ENCODE measurements around the gene U2AF1L4.

The U2AF1L4 gene, protein sequence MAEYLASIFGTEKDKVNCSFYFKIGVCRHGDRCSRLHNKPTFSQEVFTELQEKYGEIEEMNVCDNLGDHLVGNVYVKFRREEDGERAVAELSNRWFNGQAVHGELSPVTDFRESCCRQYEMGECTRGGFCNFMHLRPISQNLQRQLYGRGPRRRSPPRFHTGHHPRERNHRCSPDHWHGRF

DNA sequence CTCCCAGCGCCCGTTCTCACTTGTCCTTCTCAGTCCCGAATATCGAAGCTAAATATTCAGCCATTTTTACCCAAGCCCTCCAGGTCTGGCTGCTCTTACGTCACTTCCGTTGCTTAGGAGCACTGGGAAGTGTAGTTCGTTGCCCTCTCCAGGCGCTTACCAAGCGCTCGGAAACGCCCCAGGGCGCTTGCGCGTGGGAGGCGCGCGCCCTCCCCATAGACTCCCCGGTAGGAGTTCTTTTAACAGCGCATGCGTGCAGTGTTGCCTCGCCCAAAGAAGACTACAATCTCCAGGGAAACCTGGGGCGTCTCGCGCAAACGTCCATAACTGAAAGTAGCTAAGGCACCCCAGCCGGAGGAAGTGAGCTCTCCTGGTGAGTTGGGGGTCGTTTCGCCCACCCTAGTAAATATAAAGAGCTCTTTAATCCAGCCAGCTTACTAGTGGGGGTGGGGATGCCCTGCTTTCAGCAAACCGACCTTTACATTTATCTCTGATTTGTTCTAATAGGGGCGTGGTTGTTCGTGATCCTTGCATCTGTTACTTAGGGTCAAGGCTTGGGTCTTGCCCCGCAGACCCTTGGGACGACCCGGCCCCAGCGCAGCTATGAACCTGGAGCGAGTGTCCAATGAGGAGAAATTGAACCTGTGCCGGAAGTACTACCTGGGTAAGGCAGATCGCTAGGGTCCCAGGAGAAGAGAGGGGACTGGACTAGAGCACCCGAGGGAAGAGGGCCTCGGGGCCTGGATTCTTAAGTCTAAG, at the start of gene U2AF1L4, which contains the start of gene PSENEN:
Gene U2AF1L4 (minus strand): TSS at position 91 of the 759 bp plus-strand sequence. CDS start 27 bp downstream, at position 64.
Gene PSENEN (plus strand): TSS at position 324 of the 759 bp plus-strand sequence. CDS start 280 bp downstream, at position 604.
- Mint-ChIP-seq H3K9me3 (no peaks in the 10 kb centered on the region), H3K4me1 (ENCODE audit: low read depth) (peaks cover 70% of the 10 kb centered on the region), H3K27me3 (no peaks in the 10 kb centered on the region), H3K36me3 (ENCODE audit: low read depth) (peaks cover 56% of the 10 kb centered on the region), H3K4me3 (peak within 1 kb of the TSS; percentile 99), H3K27ac (peak within 1 kb of the TSS; percentile 100)
- peak; percentile 93 for DNase-seq

DNA sequence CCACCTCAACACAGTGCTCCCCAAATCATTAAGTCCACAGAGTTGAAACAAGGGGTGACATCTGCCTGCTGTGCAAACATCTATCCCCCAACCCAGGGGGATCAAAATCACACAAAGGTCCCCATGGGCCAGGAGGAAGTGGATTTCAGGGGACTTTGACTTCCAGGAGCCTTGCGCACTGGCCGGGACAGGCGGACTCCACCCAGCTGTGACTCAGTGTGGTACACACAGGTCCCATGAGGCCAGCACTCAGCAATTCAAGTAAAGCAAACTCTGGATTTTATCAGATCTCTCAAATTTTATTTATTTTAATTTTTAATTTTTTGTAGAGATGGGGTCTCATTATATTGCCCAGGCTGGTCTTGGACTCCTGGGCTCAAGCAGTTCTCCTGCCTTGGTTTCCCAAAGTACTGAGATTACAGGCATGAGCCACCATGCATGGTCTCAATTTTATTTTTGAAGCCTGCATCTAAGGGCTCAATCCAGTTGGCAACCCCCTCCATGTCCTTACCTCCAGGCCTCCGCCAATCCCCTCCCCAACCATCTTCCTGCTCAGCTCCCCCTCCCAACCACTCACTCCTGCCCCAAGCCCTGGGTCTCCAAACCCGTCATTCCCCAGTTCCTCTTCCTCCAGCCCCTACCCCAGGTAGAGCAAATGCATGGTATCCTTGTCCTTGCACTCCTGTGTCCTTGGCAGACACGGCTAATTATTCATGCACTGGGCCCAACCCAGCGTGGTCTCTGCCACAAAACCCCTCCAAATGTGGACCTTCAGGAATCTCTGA, 48.4 kb upstream of the U2AF1L4 start:
- Mint-ChIP-seq H3K36me3 (ENCODE audit: low read depth) (no peaks in the 10 kb centered on the region), H3K9me3 (no peaks in the 10 kb centered on the region), H3K4me1 (ENCODE audit: low read depth) (peaks cover 6% of the 10 kb centered on the region), H3K4me3 (no peak overlapping the region), H3K27me3 (peaks cover 36% of the 10 kb centered on the region), H3K27ac (no peak overlapping the region)
- DNase-seq: no peak

DNA sequence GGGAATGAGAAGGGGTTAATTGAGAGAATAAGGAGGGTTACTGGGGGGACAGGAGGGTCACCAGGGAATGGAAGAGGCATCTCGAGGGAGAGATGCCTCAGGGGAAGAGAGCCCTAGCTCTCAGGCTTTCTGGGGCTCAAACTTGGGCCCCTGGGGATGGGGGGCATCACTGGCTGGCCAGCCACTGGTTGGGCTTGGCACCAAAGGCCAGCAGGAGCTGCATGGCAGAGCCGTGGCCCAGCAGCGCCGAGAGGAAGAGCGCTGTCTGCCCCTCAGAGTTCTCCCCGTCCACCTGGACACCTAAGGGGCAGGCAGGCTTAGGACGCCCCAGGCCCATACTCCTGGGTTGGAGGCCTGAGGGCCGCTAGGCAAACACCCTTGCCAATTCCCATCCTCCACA, 47.7 kb upstream of the U2AF1L4 start:
- H3K27ac Mint-ChIP-seq: no peak overlapping the region
- H3K4me1 Mint-ChIP-seq (ENCODE audit: low read depth): peaks cover 6% of the 10 kb centered on the region

DNA sequence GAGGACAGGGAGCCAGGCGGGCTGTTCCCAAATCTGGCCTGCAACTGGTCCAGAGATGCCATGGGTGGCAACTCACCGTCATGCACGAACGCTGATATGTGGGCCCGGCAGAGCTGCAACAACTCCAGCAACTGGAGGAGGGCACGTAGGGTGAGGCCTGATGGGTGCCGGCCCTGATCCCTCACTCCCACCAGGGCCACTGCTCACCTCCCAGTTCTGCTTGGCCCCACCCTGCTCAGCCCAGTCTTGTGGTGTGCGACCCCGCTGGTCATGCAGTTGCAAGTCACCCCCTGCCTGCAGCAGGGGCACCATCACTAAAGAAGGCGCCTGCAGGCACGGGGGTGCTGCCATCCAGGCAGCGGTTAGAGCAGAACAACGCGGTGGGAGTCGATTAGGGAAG, 47.1 kb upstream of the U2AF1L4 start:
- H3K9me3 Mint-ChIP-seq: no peaks in the 10 kb centered on the region

More for the DNA sequence above, 47.7 kb upstream of the U2AF1L4 start:
- Mint-ChIP-seq H3K4me3 (no peak overlapping the region), H3K9me3 (no peaks in the 10 kb centered on the region), H3K36me3 (ENCODE audit: low read depth) (no peaks in the 10 kb centered on the region), H3K27me3 (peaks cover 31% of the 10 kb centered on the region)
- DNase-seq: no peak

DNA sequence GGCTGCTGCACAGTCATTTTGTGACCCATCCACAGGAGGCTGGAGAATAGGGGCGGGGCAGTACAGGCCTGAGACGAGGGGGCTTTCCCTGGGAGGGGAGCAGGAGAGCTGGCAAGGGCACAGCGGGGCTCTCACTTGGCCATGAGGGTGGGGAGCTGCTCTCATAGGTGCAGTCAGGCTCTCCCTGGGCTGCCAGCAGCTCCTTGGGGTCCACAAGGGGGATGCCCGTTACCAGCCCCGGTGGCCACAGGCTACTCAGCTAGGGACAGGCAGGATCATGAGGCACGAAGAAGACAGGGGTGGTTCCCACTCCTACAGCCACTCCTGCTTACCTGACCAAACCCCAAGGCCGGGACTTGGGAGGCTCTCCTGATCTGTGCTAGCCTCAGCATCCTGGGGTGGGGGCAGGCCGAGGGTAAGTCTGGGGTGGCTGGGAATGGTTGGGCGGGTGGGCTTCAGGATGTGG, 46.6 kb upstream of the U2AF1L4 start:
- H3K4me1 Mint-ChIP-seq (ENCODE audit: low read depth): peaks cover 1% of the 10 kb centered on the region
- no peak overlapping the region for H3K4me3 Mint-ChIP-seq
- H3K27me3 Mint-ChIP-seq: peaks cover 21% of the 10 kb centered on the region
- H3K9me3 Mint-ChIP-seq: no peaks in the 10 kb centered on the region
- DNase-seq: no peak
- H3K27ac Mint-ChIP-seq: no peak overlapping the region
- H3K36me3 Mint-ChIP-seq (ENCODE audit: low read depth): no peaks in the 10 kb centered on the region

More for the DNA sequence above, 47.1 kb upstream of the U2AF1L4 start:
- Mint-ChIP-seq H3K27me3 (peaks cover 25% of the 10 kb centered on the region), H3K27ac (no peak overlapping the region), H3K4me3 (no peak overlapping the region), H3K36me3 (ENCODE audit: low read depth) (no peaks in the 10 kb centered on the region), H3K4me1 (ENCODE audit: low read depth) (peaks cover 6% of the 10 kb centered on the region)
- no peak for DNase-seq

DNA sequence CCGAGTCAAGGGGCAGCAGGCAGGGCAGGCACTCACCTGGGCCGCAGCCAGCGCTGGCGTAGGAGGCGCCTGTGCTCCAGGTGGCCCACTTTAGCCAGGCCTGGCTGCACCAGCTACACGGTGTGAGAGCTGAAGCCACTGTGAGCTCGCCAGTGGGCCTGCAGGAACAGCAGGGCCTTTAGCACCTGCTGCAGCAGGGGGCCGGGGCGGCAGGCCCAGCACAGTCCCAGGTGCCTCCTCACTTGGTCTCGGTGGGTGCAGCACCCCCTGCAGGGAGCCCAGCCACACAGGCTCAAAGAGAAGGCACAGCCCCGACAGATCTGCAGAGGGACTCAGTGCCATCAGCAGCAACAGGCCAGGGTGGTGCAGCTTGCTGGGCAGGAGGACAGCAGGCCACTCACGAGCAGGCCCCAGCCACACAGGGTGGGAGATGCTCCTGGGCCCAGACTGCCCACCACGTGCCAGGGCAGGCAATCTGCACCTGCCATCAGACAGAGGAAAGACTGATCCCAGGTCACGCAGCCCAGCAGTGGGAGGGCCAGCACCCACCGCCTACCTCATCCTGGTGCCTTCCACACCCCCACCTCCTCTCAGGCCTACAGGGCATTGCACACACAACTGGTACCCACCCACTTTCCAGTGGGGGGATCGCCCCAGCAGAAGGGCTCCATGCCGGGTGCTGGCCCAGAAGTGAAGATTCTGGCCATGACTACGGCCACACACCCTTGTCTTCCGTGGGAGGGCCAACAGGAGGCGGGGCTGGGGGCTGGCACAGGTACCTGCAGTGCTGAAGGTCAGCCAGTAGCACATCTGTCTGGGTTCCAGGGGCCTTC, 46.0 kb upstream of the U2AF1L4 start:
- no peaks in the 10 kb centered on the region for H3K4me1 Mint-ChIP-seq (ENCODE audit: low read depth)
- H3K27me3 Mint-ChIP-seq: peaks cover 14% of the 10 kb centered on the region
- no peak overlapping the region for H3K27ac Mint-ChIP-seq
- H3K9me3 Mint-ChIP-seq: no peaks in the 10 kb centered on the region
- DNase-seq: no peak
- peaks cover under 1% of the 10 kb centered on the region for H3K36me3 Mint-ChIP-seq (ENCODE audit: low read depth)
- H3K4me3 Mint-ChIP-seq: no peak overlapping the region

DNA sequence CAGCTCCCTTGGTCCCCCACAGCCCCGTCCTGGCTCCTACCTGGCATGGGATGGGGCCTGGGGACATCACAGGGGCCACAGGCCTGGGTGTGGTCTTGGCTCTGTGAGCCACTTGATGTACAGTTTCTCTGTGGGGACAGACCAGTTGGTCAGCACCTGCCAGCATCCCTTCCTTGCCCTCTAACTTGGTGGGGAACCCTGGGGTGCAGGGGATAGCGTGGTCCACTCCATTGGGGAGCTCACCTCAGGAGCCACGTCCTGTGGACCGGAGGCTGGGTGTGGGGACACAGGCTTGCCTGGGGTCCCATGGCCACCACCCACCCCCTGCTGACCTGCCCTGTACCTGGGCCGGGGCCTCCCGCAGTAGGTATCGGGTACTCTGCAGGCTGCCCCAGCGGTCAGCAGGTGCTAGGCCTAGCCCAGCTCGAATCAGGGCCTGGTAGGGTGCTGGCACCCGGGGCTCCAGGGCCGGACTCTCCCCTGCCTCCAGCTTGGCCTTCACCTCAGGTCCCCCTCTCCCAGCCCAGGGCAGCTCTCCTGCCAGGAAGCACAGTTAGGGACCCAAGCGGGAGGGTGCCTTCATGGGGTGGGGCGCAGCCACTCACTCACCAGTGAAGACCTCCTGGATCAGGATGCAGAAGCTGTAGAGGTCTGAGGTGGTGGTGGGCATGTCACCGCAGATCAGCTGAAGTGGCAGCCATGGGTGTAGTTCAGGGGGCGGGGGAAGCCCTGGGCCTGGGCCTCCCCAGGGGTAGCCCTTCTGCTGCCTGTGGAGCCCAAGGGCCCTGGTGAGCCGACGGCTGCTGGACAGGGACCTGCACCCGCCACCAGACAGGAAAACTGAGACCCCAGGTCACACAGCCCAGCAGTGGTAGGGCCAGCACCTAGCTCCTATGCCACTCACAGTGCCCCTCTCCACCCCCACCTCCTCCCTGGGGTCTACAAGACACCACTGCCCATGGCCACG, 45.0 kb upstream of the U2AF1L4 start:
- no peak overlapping the region for H3K27ac Mint-ChIP-seq
- DNase-seq: no peak
- H3K36me3 Mint-ChIP-seq (ENCODE audit: low read depth): peaks cover 2% of the 10 kb centered on the region
- H3K9me3 Mint-ChIP-seq: no peaks in the 10 kb centered on the region
- peaks cover 5% of the 10 kb centered on the region for H3K27me3 Mint-ChIP-seq
- no peak overlapping the region for H3K4me3 Mint-ChIP-seq
- H3K4me1 Mint-ChIP-seq (ENCODE audit: low read depth): no peaks in the 10 kb centered on the region

DNA sequence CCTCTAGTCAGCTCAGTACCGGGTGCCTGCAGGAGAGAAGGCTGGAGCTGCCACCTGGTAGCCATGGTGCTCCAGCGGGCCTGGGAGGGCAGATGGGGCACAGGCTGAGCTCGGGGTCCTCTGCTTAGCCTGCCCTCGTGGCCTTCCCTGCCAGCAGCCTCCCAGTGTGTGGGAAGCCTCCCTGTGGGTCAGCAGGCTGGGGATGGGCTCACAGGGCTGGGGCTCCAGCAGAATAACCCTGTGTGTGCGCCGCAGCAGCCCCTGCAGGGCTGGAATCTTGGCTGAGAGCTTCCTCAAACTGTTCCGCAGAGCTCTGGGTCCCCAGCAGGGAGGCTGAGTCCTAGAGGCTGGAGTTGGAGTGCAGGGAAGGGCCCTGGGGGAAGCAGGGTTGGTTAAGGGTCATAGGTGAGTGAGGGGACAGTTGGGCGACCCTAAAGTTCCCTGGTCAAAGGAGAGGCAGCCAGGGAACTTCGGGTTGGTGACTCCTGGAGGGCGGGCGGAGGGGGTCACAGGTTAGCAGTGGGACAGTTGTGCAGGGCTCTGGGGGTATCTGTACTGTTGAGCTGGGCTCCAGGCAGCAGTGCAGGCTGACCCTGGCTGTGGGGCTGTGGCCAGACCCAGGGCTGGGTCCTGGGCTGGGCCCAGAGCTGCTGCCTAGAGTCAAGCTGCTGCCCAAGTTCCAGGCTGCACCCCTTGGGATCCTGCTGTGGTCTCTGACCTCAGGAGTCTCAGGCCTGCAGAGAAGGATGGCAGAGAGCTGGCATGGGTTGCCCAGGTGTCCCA, 44.2 kb upstream of the U2AF1L4 start:
- Mint-ChIP-seq H3K4me1 (ENCODE audit: low read depth) (no peaks in the 10 kb centered on the region), H3K27me3 (peaks cover 4% of the 10 kb centered on the region), H3K27ac (no peak overlapping the region), H3K36me3 (ENCODE audit: low read depth) (peaks cover 2% of the 10 kb centered on the region), H3K4me3 (no peak overlapping the region), H3K9me3 (no peaks in the 10 kb centered on the region)
- DNase-seq: no peak

DNA sequence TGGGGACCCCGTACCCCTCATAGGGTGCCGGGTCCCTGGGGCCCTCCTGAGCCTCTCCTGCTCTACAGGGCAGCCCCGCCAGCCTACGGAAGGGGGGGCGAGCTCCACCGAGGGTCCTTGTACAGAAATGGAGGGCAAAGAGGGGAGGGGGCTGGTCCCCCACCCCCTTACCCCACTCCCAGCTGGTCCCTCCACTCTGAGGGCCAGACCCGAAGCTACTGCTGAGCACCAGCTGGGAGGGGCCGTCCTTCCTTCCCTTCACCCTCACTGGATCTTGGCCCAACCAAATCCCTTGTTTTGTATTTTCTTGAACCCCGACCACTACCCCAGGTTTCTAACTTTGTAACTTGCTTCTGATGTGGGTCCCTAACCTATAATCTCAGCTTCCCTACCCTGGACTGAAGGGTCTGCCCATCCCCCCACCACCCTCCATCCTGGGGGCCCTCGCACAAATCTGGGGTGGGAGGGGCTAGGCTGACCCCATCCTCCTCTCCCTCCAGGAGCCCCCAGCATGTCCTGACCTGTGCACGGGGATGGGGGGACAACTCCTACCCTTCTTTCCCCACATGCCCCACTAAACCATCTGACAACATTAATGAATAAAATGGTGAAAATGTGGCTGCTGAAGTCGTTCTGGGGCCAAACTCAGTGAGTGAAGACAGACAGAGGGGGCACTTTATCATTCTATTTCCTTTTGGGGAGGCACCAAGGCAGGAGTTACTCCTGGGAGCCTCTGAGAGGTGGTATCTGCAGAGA, 43.2 kb upstream of the U2AF1L4 start:
- no peak overlapping the region for H3K4me3 Mint-ChIP-seq
- no peak overlapping the region for H3K27ac Mint-ChIP-seq

DNA sequence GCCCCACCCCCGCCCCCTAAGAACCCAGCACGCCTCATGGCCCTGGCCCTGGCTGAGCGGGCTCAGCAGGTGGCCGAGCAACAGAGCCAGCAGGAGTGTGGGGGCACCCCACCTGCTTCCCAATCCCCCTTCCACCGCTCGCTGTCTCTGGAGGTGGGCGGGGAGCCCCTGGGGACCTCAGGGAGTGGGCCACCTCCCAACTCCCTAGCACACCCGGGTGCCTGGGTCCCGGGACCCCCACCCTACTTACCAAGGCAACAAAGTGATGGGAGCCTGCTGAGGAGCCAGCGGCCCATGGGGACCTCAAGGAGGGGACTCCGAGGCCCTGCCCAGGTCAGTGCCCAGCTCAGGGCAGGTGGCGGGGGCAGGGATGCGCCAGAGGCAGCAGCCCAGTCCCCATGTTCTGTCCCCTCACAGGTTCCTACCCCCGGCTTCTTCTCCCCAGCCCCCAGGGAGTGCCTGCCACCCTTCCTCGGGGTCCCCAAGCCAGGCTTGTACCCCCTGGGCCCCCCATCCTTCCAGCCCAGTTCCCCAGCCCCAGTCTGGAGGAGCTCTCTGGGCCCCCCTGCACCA, 42.1 kb upstream of the U2AF1L4 start:
- no peak overlapping the region for H3K27ac Mint-ChIP-seq
- no peak for DNase-seq
- H3K27me3 Mint-ChIP-seq: no peaks in the 10 kb centered on the region
- peaks cover 3% of the 10 kb centered on the region for H3K36me3 Mint-ChIP-seq (ENCODE audit: low read depth)
- no peaks in the 10 kb centered on the region for H3K9me3 Mint-ChIP-seq
- no peaks in the 10 kb centered on the region for H3K4me1 Mint-ChIP-seq (ENCODE audit: low read depth)
- H3K4me3 Mint-ChIP-seq: no peak overlapping the region

More for the DNA sequence above, 43.2 kb upstream of the U2AF1L4 start:
- no peaks in the 10 kb centered on the region for H3K9me3 Mint-ChIP-seq
- H3K27me3 Mint-ChIP-seq: no peaks in the 10 kb centered on the region
- peaks cover 2% of the 10 kb centered on the region for H3K36me3 Mint-ChIP-seq (ENCODE audit: low read depth)
- H3K4me1 Mint-ChIP-seq (ENCODE audit: low read depth): no peaks in the 10 kb centered on the region
- DNase-seq: no peak

DNA sequence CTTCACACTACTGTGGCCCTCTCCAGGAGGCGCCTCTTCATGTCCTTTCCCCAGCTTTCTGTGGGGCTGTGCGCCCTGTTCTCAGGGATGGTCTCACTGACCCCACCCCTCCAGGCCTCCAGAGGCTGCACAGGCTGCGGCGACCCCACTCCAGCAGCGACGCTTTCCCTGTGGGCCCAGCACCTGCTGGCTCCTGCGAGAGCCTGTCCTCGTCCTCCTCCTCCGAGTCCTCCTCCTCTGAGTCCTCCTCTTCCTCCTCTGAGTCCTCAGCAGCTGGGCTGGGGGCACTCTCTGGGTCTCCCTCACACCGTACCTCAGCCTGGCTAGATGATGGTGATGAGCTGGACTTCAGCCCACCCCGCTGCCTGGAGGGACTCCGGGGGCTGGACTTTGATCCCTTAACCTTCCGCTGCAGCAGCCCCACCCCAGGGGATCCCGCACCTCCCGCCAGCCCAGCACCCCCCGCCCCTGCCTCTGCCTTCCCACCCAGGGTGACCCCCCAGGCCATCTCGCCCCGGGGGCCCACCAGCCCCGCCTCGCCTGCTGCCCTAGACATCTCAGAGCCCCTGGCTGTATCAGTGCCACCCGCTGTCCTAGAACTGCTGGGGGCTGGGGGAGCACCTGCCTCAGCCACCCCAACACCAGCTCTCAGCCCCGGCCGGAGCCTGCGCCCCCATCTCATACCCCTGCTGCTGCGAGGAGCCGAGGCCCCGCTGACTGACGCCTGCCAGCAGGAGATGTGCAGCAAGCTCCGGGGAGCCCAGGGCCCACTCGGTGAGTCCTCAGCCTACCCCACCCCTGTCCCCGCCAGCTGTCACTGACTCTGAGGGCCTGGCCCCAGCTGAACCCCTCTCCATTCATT, 41.3 kb upstream of the U2AF1L4 start:
- no peaks in the 10 kb centered on the region for H3K9me3 Mint-ChIP-seq
- DNase-seq: no peak
- H3K27me3 Mint-ChIP-seq: no peaks in the 10 kb centered on the region
- H3K4me1 Mint-ChIP-seq (ENCODE audit: low read depth): no peaks in the 10 kb centered on the region
- H3K4me3 Mint-ChIP-seq: no peak overlapping the region
- no peak overlapping the region for H3K27ac Mint-ChIP-seq
- H3K36me3 Mint-ChIP-seq (ENCODE audit: low read depth): peaks cover 4% of the 10 kb centered on the region

All from activated T-cell treated with anti-CD3 and anti-CD28 coated beads, Interleukin-2, amount 50 U/mL, for 24 hours (primary cell).